ENCODE data around the gene ZNF778.

DNA sequence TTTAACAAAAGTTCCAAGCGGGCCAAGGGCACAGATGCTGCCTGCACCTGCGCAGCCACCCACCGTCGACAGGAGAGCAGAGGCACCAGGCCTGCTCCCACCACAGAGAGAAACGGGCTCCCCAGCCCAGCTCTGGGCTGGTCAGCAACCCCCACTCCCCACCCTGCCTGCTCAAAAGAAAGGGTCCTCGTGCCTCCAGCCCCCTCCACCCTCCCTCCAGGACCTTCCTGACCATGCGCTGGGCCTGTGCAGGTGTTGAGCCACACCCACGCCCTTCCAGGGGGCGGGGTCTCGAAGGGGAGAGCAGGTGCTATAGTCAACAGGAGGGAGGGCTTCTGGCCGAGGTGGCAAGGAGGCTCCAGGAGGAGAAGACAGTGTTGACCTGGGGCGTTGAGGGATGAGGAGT, 25.3 kb downstream of the ZNF778 start:
- TF ChIP-seq, protein P1, sequence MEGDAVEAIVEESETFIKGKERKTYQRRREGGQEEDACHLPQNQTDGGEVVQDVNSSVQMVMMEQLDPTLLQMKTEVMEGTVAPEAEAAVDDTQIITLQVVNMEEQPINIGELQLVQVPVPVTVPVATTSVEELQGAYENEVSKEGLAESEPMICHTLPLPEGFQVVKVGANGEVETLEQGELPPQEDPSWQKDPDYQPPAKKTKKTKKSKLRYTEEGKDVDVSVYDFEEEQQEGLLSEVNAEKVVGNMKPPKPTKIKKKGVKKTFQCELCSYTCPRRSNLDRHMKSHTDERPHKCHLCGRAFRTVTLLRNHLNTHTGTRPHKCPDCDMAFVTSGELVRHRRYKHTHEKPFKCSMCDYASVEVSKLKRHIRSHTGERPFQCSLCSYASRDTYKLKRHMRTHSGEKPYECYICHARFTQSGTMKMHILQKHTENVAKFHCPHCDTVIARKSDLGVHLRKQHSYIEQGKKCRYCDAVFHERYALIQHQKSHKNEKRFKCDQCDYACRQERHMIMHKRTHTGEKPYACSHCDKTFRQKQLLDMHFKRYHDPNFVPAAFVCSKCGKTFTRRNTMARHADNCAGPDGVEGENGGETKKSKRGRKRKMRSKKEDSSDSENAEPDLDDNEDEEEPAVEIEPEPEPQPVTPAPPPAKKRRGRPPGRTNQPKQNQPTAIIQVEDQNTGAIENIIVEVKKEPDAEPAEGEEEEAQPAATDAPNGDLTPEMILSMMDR (IDR thresholded peaks at IDR 0.05) = no peak
- no peak for TF ChIP-seq POLR2A (IDR thresholded peaks at IDR 0.05)
